PFSK-1 (cell line): ENCODE results near the gene WDR86.

ENCODE experiments used
- FOXP2 ChIP-seq: optimal IDR thresholded peaks from 2 replicates; pipeline ENCODE3; 2011; ENCODE audit warnings: borderline replicate concordance, control low read depth, inconsistent platforms; ENCODE audit not compliant: insufficient read depth; ENCODE audit errors: extremely low read length, extremely low read depth
- POLR2AphosphoS5 ChIP-seq: IDR thresholded peaks from 2 replicates; pipeline ENCODE4 v1.6.1; 2012; ENCODE audit warnings: low read depth, mild to moderate bottlenecking, control low read depth, low read length, moderate library complexity
- SIN3A ChIP-seq: IDR thresholded peaks from 2 replicates; pipeline ENCODE4 v1.6.1; 2012; ENCODE audit warnings: mild to moderate bottlenecking, low read length, moderate library complexity, borderline replicate concordance; ENCODE audit not compliant: insufficient read depth
- TAF1 ChIP-seq: IDR thresholded peaks from 2 replicates; pipeline ENCODE4 v1.6.1; 2012; ENCODE audit warnings: low read length, control low read depth, borderline replicate concordance; ENCODE audit not compliant: insufficient read depth
- TF ChIP-seq, protein P1 (sequence below), 2 experiments: IDR thresholded peaks; 2 replicates each; pipeline versions ENCODE4 v1.6.1 to v1.8.0; 2011 to 2012; ENCODE audit warnings: low read depth in 2 of 2, low read length in 2 of 2, control low read depth in 1 of 2, inconsistent platforms in 1 of 2, mild to moderate bottlenecking in 1 of 2, moderate library complexity in 1 of 2; ENCODE audit not compliant: insufficient read depth in 1 of 2

Gene WDR86

GRCh38 chr7:151451626-151452571 lies 42.1 kb upstream of the WDR86 start:
- TF ChIP-seq TAF1, result no peak
- TF ChIP-seq FOXP2, result no peak
- TF ChIP-seq POLR2AphosphoS5, result no peak
- no peak for TF ChIP-seq SIN3A
- TF ChIP-seq, protein P1, sequence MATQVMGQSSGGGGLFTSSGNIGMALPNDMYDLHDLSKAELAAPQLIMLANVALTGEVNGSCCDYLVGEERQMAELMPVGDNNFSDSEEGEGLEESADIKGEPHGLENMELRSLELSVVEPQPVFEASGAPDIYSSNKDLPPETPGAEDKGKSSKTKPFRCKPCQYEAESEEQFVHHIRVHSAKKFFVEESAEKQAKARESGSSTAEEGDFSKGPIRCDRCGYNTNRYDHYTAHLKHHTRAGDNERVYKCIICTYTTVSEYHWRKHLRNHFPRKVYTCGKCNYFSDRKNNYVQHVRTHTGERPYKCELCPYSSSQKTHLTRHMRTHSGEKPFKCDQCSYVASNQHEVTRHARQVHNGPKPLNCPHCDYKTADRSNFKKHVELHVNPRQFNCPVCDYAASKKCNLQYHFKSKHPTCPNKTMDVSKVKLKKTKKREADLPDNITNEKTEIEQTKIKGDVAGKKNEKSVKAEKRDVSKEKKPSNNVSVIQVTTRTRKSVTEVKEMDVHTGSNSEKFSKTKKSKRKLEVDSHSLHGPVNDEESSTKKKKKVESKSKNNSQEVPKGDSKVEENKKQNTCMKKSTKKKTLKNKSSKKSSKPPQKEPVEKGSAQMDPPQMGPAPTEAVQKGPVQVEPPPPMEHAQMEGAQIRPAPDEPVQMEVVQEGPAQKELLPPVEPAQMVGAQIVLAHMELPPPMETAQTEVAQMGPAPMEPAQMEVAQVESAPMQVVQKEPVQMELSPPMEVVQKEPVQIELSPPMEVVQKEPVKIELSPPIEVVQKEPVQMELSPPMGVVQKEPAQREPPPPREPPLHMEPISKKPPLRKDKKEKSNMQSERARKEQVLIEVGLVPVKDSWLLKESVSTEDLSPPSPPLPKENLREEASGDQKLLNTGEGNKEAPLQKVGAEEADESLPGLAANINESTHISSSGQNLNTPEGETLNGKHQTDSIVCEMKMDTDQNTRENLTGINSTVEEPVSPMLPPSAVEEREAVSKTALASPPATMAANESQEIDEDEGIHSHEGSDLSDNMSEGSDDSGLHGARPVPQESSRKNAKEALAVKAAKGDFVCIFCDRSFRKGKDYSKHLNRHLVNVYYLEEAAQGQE (IDR thresholded peaks at IDR 0.05; ENCODE audit: insufficient read depth in 1 of 2, low read depth in 2 of 2, low read length in 2 of 2), result no peak

- TF ChIP-seq FOXP2 (no peak), TAF1 (no peak), SIN3A (no peak), POLR2AphosphoS5 (no peak)
- TF ChIP-seq, protein P1 (IDR thresholded peaks at IDR 0.05; ENCODE audit: insufficient read depth in 1 of 2, low read depth in 2 of 2, low read length in 2 of 2), result no peak
Observed at GRCh38 chr7:151451156-151451555, 41.3 kb upstream of the WDR86 start.

DNA sequence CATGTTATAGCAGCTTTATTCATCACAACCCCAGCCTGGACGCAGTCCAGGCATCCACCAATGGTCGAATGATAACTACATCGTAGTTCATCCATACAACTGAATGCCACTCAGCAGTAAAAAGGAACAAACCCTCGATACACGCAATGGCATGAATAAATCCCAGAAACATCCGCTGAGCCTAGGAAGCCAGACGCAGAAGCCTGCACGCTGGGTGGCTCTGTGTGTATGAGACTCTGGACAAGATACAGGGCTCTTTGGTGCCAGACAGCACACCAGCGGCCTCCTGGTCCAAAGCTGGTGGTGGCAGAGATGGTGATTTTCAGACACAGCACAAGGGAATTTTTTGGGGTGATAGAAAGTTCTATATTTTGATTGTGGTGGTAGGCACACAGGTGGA lies 40.2 kb upstream of the WDR86 start:
- no peak for TF ChIP-seq POLR2AphosphoS5
- no peak for TF ChIP-seq TAF1
- no peak for TF ChIP-seq SIN3A
- TF ChIP-seq, protein P1 (IDR thresholded peaks at IDR 0.05; ENCODE audit: insufficient read depth in 1 of 2, low read depth in 2 of 2, low read length in 2 of 2), result no peak
- TF ChIP-seq FOXP2, result no peak

DNA sequence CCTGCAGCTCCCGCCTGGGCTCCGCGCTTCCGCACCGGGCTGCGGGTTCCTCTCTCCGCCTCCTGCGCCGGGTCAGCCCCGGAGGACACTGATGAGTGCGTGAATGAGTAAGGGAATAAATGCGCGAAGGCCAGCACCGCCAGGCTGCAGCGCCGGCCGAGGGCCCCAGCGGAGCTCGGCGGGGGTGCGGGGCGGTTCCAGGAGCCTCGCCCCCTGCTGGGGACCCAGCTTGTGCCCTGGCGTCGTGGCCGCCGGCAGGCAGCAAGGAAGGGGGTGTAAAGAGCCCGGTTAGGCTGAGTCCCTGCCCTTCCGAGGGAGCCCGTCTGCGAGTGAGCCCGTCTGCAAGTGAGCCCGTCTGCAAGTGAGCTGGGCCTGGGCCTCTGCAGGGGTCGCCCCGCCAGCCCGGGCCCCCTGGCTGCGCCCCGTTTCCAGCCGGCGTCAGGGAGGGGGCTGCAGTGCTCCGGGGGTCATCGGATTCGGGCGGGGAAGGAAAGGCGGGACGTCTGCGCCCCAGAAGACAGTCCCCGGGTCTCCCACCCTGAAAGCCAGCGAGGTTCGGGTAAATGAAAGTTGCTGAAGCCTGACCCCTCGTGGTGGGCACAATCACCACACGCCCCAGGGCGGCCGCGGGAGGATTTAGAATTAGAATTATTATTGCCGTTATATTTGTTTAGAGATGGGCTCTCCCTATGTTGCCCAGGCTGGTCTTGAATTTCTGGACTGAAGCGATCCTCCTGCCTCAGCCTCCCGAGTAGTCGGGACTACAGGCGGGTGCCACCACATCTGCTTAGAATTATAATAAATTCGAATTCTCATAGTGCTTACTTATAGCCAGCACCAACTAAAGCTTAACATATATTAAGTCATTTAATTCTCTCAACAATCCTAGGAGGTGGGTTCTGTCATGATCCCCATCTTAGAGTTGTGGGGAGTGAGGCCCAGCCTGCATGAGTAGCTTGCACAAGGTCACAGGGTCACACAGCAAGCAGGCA lies 38.7 kb upstream of the WDR86 start:
- TF ChIP-seq TAF1 (no peak), SIN3A (no peak), FOXP2 (no peak), POLR2AphosphoS5 (no peak)
- TF ChIP-seq, protein P1 (IDR thresholded peaks at IDR 0.05; ENCODE audit: insufficient read depth in 1 of 2, low read depth in 2 of 2, low read length in 2 of 2), result no peak
